Upper lobe of right lung (tissue), 1 donor: Measurements from ENCODE around the gene SMARCD2. TPM values are rescaled to one million over a fixed set of nuclear protein-coding genes. Genes with fewer than 3 reads are reported as not detected.

ENCODE experiments used
- ATAC-seq: fragments of 200-7000 bp; cut with Tn5 transposase; one replicate; pipeline ENCODE4 v1.9.1; 2020; ENCODE audit warnings: mild to moderate bottlenecking, moderate library complexity
- DNase-seq: peaks from one replicate; pipeline ENCODE4 v3.0.0-alpha.2; 2020
- H3K27ac ChIP-seq: fragments of 200-600 bp; one replicate; pipeline ENCODE4 v1.8.0; 2022
- H3K27me3 ChIP-seq: fragments of 200-600 bp; one replicate; pipeline ENCODE4 v1.8.0; 2022; ENCODE audit warnings: mild to moderate bottlenecking
- H3K36me3 ChIP-seq: fragments of 200-600 bp; one replicate; pipeline ENCODE4 v1.8.0; 2022
- H3K4me1 ChIP-seq: fragments of 200-600 bp; one replicate; pipeline ENCODE4 v1.8.0; 2022
- H3K4me3 ChIP-seq: fragments of 200-600 bp; one replicate; pipeline ENCODE4 v1.8.0; 2022; ENCODE audit warnings: mild to moderate bottlenecking
- H3K9me3 ChIP-seq: fragments of 200-600 bp; one replicate; pipeline ENCODE4 v1.8.0; 2022
- CTCF ChIP-seq: fragments of 200-600 bp; IDR thresholded peaks from one replicate; pipeline ENCODE4 v1.8.0; 2022; ENCODE audit warnings: antibody characterized with exemption
- intact Hi-C: fragments of 100-400 bp; cut with DNase I; formaldehyde crosslinking; loops from one replicate; pipeline ENCODE4 v1.11.0; 2022
- total RNA-seq: library from RNA; stranded (reverse); fragmentation: NEBNext Ultra II Directional; extraction: Animal tissue kit (Norgen Biotek cat#: 25700); gene quantifications from one replicate; pipeline ENCODE4 v1.2.1, GENCODE V29; 2021
- donor health status: DM: no; HTN: yes; CAD: no; lungs with severe emphysema.

The SMARCD2 gene
- total RNA-seq, 1 donor from 2014 or later: 74.6 TPM

GRCh38 chr17:63833026-63833740 lies 9.3 kb downstream of the SMARCD2 start:
- no peak overlapping the region for H3K27ac ChIP-seq
- ATAC-seq (no peak), DNase-seq (no peak)
- no peaks in the 10 kb centered on the region for H3K27me3 ChIP-seq
- H3K4me1 ChIP-seq: peaks cover 23% of the 10 kb centered on the region
- no peaks in the 10 kb centered on the region for H3K9me3 ChIP-seq
- no peak overlapping the region for H3K4me3 ChIP-seq
- intact Hi-C loops: no loop called here
- TF ChIP-seq CTCF: no peak
- H3K36me3 ChIP-seq: peaks cover 89% of the 10 kb centered on the region

GRCh38 chr17:63832455-63832854 lies 10.0 kb downstream of the SMARCD2 start:
- Histone ChIP-seq H3K4me3 (no peak overlapping the region), H3K4me1 (peaks cover 19% of the 10 kb centered on the region), H3K36me3 (peaks cover 88% of the 10 kb centered on the region), H3K27ac (no peak overlapping the region), H3K27me3 (no peaks in the 10 kb centered on the region), H3K9me3 (no peaks in the 10 kb centered on the region)
- TF ChIP-seq CTCF: no peak
- intact Hi-C loops: no loop called here
- no peak for DNase-seq
- ATAC-seq: no peak

GRCh38 chr17:63832014-63832413 lies 10.5 kb downstream of the SMARCD2 start:
- Histone ChIP-seq H3K4me3 (no peak overlapping the region), H3K27me3 (no peaks in the 10 kb centered on the region), H3K27ac (no peak overlapping the region), H3K4me1 (peaks cover 19% of the 10 kb centered on the region), H3K36me3 (peaks cover 83% of the 10 kb centered on the region), H3K9me3 (no peaks in the 10 kb centered on the region)
- no peak for DNase-seq
- no peak for ATAC-seq
- TF ChIP-seq CTCF: no peak
- intact Hi-C loops: no loop called here

GRCh38 chr17:63831505-63831904 lies 11.0 kb downstream of the SMARCD2 start:
- no peaks in the 10 kb centered on the region for H3K9me3 ChIP-seq
- H3K27ac ChIP-seq: no peak overlapping the region
- H3K4me3 ChIP-seq: no peak overlapping the region
- no peaks in the 10 kb centered on the region for H3K27me3 ChIP-seq
- TF ChIP-seq CTCF: no peak
- no peak for DNase-seq
- H3K36me3 ChIP-seq: peaks cover 78% of the 10 kb centered on the region
- peaks cover 19% of the 10 kb centered on the region for H3K4me1 ChIP-seq
- no peak for ATAC-seq
- intact Hi-C loops: no loop called here

GRCh38 chr17:63830904-63831491 lies 11.5 kb downstream of the SMARCD2 start:
- intact Hi-C loops: no loop called here
- Histone ChIP-seq H3K27me3 (no peaks in the 10 kb centered on the region), H3K27ac (no peak overlapping the region), H3K4me1 (peaks cover 23% of the 10 kb centered on the region), H3K9me3 (no peaks in the 10 kb centered on the region), H3K4me3 (no peak overlapping the region), H3K36me3 (peaks cover 74% of the 10 kb centered on the region)
- DNase-seq: no peak
- no peak for ATAC-seq
- no peak for TF ChIP-seq CTCF
